BE2C (cell line): ENCODE data around the gene ARHGAP22.

ENCODE experiments used
- DNase-seq: peaks from one replicate; pipeline ENCODE4 v3.0.0-alpha.2; 2020
- H3K27me3 ChIP-seq: fragments of 250-450 bp; sonication (Bioruptor Pico); 2 replicates; pipeline ENCODE4 v1.5.1; 2020; ENCODE audit warnings: mild to moderate bottlenecking
- H3K36me3 ChIP-seq: fragments of 250-450 bp; sonication (Bioruptor Pico); 2 replicates; pipeline ENCODE4 v1.5.1; 2020; ENCODE audit warnings: mild to moderate bottlenecking
- H3K4me1 ChIP-seq: fragments of 250-450 bp; sonication (Bioruptor Pico); 2 replicates; pipeline ENCODE4 v1.5.1; 2020
- H3K4me3 ChIP-seq: 2 replicates; pipeline ENCODE4 v1.5.1; 2011; ENCODE audit warnings: low read depth, low read length
- H3K9me3 ChIP-seq: fragments of 250-450 bp; sonication (Bioruptor Pico); 2 replicates; pipeline ENCODE4 v1.5.1; 2020
- TF ChIP-seq, protein P1 (sequence below): IDR thresholded peaks from 2 replicates; pipeline ENCODE4 v1.5.1; 2012; ENCODE audit warnings: mild to moderate bottlenecking, low read depth, low read length

ARHGAP22 gene

DNA sequence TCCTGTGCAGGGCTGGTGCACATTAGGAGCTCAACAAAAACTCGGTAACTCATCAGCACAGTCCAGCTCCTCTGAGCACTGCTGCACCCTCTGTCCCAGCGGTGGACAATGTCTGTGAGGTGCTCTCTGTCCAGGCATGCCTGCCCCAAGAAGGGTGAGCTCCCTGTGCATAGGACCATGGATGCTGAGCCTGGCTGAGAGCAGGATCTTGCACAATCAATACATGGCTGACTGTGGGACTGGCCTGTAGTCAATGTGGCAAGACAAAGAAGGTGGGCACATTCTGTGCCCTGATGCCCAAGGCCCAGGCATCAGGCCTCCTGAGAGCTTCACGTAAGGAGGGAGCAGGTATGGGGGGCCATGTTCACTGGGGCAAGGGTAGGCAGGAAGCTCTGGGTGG lies 17.1 kb downstream of the ARHGAP22 start:
- H3K4me3 ChIP-seq, result no peak overlapping the region
- no peak for DNase-seq
- no peaks in the 10 kb centered on the region for H3K4me1 ChIP-seq
- no peaks in the 10 kb centered on the region for H3K27me3 ChIP-seq
- H3K9me3 ChIP-seq, result no peaks in the 10 kb centered on the region
- TF ChIP-seq, protein P1, sequence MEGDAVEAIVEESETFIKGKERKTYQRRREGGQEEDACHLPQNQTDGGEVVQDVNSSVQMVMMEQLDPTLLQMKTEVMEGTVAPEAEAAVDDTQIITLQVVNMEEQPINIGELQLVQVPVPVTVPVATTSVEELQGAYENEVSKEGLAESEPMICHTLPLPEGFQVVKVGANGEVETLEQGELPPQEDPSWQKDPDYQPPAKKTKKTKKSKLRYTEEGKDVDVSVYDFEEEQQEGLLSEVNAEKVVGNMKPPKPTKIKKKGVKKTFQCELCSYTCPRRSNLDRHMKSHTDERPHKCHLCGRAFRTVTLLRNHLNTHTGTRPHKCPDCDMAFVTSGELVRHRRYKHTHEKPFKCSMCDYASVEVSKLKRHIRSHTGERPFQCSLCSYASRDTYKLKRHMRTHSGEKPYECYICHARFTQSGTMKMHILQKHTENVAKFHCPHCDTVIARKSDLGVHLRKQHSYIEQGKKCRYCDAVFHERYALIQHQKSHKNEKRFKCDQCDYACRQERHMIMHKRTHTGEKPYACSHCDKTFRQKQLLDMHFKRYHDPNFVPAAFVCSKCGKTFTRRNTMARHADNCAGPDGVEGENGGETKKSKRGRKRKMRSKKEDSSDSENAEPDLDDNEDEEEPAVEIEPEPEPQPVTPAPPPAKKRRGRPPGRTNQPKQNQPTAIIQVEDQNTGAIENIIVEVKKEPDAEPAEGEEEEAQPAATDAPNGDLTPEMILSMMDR, result no peak
- H3K36me3 ChIP-seq, result no peaks in the 10 kb centered on the region

DNA sequence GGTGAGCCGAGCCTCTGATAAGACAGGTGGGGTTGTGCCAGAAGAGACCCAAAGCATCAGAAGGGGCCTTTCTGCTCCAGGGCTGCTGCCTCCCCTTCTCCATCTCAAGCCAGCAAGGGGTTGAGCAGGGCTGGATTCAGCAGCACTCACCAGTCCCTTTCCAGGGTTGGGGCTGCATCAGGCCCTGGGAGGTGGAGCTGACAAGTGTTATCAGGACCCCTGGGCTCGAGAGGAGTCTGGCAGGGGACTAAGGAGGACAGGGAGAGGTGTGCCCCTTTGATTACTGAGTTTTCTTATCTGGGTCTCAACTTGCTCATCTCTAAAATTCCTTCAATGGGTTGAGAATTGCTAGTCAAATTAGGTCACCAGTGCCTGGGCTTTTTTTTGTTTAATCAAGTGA lies 17.8 kb downstream of the ARHGAP22 start:
- H3K4me3 ChIP-seq, result no peak overlapping the region
- H3K9me3 ChIP-seq, result no peaks in the 10 kb centered on the region
- H3K36me3 ChIP-seq, result no peaks in the 10 kb centered on the region
- TF ChIP-seq, protein P1, result no peak
- DNase-seq, result no peak
- no peaks in the 10 kb centered on the region for H3K27me3 ChIP-seq
- H3K4me1 ChIP-seq, result no peaks in the 10 kb centered on the region

DNA sequence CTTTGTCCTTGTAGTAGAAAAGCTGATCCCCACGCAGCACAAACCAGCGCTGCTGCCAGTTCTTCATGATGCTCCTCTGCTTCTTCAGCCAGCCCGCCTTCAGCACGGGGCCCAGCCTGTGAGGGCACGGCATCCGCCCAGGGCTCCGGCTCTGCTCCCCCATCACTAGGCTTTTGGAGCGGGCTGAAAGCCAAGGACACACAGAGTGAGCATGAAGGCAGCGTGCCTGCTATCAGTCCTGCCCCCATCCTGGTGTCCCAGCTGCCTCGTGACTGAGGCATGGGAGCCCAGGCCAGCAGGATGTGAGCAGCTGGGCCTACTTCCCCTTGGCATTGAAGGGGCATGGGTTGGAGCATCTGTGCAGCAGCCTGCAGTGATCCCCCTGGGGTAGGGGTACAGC lies 21.9 kb downstream of the ARHGAP22 start:
- TF ChIP-seq, protein P1, result no peak
- no peak for DNase-seq
- H3K9me3 ChIP-seq, result no peaks in the 10 kb centered on the region
- no peaks in the 10 kb centered on the region for H3K27me3 ChIP-seq
- no peaks in the 10 kb centered on the region for H3K4me1 ChIP-seq
- H3K4me3 ChIP-seq, result no peak overlapping the region
- no peaks in the 10 kb centered on the region for H3K36me3 ChIP-seq

DNA sequence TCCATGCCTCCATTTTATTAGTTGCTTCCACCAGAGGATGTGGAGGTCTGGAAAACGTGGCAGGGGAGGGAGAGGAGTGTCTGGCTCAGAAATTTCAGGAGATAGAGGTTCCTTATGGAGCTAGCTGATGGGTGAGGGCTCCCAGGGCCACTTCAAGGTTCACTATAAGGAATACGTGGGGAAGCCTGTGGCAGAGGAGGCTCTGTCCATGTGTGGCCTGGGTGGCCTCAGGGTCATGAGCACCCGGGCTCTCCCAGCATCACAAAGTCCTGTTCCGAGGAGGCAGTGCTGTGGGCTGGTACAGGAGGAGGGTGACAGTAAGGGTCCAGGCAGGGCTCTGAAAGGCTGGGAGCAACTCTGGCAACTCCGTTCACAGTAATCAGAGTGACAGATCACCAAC lies 24.6 kb downstream of the ARHGAP22 start:
- TF ChIP-seq, protein P1, result no peak
- Histone ChIP-seq H3K4me1 (no peaks in the 10 kb centered on the region), H3K9me3 (no peaks in the 10 kb centered on the region), H3K4me3 (no peak overlapping the region), H3K36me3 (no peaks in the 10 kb centered on the region), H3K27me3 (no peaks in the 10 kb centered on the region)
- DNase-seq, result no peak

DNA sequence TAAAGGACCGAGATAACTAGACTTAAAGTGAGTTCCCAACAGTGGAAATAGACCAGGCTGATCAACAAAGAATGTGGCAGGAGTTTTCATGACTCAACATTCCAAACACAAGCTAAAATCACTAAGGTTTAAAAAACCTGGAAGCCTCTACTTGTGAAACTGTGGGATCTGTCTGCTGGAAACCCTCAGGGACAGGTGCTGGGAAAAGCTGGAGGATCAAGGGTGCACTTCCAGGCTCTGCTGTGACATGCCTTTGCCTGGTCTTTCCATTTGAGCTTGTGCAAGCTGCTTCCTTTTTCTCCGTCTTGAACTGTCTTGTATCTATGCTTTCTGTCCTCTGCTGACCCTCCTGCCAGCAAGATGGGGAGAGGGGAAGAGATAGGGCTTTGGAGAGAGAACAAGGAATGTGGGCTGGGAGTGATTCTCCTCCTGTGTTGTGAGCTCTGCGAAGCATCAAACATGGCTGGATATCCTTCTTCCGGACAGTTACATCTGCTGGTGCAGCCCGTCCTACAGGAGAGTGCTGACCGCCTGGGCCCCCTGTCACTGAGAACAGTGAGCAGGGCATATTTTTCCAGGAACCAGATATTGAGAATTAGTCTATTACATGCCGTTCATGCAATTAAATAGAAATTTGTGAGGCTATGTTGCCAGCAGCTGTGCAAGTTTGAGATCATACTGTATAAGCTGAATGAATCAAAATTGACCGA lies 25.5 kb downstream of the ARHGAP22 start:
- no peak for DNase-seq
- Histone ChIP-seq H3K27me3 (no peaks in the 10 kb centered on the region), H3K9me3 (no peaks in the 10 kb centered on the region), H3K4me3 (no peak overlapping the region), H3K4me1 (no peaks in the 10 kb centered on the region), H3K36me3 (no peaks in the 10 kb centered on the region)
- TF ChIP-seq, protein P1, result no peak

DNA sequence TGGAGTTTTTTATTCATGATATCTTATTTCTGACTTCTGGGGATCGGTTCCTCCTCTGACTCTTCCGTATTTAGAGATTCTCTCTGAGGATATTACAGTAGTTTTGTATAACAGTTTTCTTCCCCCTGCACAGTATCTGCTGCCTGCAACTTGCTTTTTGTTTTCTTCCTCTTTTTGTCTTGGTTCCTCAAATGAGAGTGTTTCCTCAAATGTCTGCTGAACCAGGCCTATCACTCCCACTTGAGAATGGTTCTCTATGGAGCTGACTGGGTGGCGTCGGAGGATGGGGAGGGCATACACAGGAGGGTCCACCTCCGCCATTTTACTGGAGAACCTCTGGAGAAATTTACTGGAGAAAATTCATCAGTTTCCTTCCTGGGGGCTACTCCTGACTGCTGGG lies 27.7 kb downstream of the ARHGAP22 start:
- no peaks in the 10 kb centered on the region for H3K27me3 ChIP-seq
- H3K36me3 ChIP-seq, result no peaks in the 10 kb centered on the region
- DNase-seq, result no peak
- TF ChIP-seq, protein P1, result no peak
- H3K9me3 ChIP-seq, result no peaks in the 10 kb centered on the region
- no peaks in the 10 kb centered on the region for H3K4me1 ChIP-seq
- H3K4me3 ChIP-seq, result no peak overlapping the region
